Measurements from ENCODE around the gene TNRC6B.

TNRC6B gene

DNA sequence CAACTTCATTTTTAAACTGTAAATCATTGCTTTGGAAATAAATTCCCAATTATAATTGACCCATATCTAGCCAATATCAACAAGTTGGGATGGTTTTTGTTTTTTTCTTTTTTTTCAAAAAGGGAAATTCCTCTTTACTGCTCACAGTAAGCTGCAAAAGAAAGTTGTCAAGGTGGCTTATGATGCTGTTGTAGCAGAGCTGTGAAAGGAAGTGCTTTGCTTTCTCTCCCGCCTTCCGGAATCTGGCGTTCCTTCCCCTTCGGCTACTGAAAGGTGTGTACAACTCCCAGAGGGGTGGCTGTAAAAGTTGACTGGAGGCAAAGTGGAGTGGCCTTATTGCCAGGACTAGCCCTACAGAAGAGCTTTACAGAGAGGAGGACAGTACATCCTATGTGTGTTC lies 152.4 kb downstream of the TNRC6B start:
- no peak for DNase-seq

DNA sequence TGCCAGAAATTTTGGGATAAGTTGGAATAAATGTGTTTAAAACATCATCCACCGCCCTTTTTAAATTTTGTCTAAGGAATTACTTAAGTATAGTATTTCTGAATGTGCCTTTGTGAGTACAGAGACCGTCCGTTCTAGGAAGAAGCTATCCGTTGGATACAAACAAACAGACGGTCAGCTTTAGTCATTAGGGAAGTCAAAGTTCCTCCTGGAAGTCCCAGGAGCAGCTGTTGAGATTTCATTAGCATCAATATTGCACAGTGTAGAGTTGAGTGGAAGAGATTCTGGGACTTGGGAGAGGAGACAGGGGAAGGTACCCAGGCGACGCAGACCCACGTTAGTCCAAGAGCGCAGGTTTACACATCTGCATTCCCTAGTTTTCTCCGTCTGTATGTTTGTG lies 152.9 kb downstream of the TNRC6B start:
- DNase-seq = no peak

- no peak for DNase-seq
These were observed 154.0 kb downstream of the TNRC6B start for GRCh38 chr22:40331706-40332105.

DNA sequence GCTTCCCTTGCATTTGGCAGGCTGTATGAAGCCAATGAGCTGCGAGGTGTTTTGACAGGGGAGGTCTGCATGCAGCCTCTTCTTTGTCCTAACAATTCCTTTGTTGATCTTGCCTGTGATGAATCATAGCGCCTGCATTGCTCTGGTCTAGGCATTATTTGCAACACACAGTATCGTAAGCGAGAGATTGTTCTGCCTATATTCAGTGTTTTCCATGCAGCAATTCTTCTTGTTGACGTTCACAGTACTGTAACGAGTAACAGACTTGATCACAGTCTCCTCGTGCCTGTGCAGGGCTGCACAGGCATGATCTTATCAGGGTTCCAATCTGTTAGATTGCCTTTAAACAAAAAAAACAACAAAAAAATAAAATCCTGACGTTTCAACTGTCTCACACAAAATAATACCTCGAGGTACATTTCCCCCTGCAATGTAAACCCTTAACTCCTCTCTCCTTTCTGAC lies 154.6 kb downstream of the TNRC6B start:
- no peak for DNase-seq

GRCh38 chr22:40334060-40334459 lies 156.3 kb downstream of the TNRC6B start:
- DNase-seq = no peak

GRCh38 chr22:40334899-40335298 lies 157.2 kb downstream of the TNRC6B start:
- DNase-seq = no peak

GRCh38 chr22:40335358-40335757 lies 157.6 kb downstream of the TNRC6B start:
- DNase-seq = no peak

GRCh38 chr22:40340044-40340443 lies 162.3 kb downstream of the TNRC6B start:
- no peak for DNase-seq

- no peak for DNase-seq
These were observed 163.9 kb downstream of the TNRC6B start for GRCh38 chr22:40341604-40342003.

DNA sequence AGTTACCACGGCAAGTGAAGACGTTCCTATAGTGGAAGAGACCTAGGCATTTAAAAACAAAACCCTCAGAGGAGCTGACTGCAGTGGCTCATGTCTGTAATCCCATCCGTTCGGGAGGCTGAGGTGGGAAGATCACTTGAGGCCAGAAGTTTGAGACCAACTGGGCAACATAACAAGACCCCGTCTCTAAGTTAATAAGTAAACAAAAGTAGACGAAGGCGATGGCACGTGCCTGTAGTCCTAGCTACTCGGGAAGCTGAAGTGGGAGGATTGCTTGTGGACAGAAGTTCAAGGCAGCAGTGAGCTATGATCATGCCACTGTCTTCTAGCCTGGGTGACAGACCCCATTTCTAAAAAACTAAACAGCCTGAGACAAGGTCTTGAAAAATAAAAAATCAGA lies 164.8 kb downstream of the TNRC6B start:
- DNase-seq = no peak

GRCh38 chr22:40345271-40345670 lies 167.5 kb downstream of the TNRC6B start:
- DNase-seq = no peak

DNA sequence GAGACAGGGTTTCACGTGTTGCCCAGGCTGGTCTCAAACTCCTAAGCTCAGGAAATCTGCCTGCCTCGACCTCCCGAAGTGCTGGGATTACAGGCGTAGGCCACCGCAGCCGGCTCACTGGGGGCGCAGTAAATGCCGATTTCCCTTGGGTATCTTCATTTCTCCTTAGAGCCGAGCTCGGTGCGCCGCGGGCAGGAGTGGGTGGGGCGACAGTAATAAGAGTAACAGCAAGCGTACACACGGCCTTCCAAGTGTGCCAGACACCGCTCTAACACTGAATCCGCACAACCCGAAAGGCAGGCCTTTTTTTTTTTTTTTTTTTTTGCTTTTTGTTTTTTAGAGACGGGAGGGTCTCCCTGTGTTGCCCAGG lies 168.1 kb downstream of the TNRC6B start:
- peak; percentile 32 for DNase-seq

DNA sequence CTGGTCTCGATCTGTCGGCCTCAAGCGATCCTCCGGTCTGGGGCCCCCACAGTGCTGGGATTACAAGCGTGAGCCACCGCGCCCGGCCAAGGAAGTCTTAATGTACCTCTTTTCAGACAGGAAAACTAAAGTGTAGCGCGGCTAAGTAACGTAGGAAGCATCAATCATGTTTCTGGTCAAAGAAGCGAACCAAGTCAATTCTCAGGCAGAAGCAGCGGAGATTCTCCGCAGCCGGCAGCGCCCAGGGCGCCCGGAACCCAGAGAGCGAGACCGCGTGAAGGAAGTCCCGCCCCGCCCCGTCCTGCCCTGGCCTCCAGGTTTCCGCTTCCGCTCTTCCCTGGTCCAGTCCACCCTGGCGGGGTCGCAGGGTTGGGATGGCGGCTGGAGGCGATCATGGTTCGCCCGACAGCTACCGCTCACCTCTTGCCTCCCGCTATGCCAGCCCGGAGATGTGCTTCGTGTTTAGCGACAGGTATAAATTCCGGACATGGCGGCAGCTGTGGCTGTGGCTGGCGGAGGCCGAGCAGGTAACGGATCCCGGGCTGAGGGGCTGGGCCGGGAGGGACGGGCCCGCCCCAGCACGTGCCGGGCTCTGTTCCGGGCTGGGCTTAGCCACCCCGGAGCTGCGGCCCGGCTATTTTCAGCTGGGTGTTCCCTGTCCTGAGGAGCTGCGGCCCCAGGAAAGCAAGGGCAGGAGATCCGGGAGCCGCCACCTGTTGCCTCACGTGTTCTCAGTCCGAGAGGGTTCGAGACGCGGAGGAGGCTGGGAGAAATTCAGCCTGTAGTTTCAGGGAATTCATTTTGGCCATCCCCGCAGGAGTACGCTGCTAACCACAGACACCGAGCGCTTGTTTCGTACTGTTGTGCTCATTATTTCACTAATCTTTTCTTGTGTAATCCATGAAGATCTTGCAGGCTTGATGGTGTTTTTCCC lies 168.7 kb downstream of the TNRC6B start, which contains the start of gene ADSL:
Gene ADSL (plus strand): TSS at position 316 of the 934 bp plus-strand sequence. CDS start 59 bp downstream, at position 375.
- DNase-seq = peak; percentile 54

- DNase-seq = no peak
These were observed 169.6 kb downstream of the TNRC6B start for GRCh38 chr22:40347300-40347699.

DNA sequence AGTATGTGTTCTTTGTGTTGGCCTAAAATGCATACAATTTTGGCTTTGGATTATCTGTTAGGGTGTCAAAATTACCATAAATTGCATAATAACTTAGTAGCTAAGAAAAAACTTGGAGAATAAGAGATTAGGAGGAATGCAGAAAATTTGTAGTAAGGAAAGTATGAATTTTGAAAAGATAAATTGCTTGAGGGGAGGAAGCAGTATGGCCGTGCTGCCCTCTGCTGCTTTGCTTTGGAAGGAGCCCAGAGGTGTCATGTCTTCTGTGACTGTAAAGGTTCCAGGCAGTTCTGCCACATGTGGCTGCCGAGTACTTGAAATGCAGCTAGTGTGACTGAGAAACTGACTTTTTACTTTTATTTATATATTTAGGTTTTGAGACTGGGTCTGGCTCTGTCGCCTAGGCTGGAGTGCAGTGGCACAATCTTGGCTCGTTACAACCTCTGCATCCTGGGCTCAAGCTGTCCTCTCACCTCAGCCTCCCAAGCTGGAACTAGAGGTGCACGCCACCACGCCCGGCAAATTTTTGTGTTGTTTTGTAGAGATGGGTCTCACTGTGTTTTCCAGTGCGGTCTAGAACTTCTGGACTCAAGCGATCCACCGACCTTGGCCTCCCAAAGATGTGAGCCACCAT lies 170.4 kb downstream of the TNRC6B start:
- peak; percentile 17 for DNase-seq

- no peak for DNase-seq
These were observed 175.0 kb downstream of the TNRC6B start for GRCh38 chr22:40352763-40353162.

DNA sequence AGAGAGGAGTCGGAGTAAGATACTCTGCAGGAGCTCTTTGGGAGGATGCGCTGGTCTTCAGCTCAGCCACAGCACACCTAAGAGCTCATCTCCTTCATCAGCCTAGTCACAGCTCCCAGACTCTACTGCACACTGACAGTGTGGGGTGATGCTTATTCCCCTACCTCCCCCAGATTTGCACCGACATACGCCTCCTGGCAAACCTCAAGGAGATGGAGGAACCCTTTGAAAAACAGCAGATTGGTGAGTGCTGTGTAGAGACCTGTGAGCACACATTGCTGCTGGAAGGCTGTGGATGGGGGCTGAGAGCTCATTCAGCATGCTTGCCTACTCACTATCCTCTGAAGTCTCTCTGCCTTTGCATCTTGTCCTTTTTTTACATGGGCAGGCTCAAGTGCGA lies 183.4 kb downstream of the TNRC6B start:
- DNase-seq = no peak

- no peak for DNase-seq
These were observed 185.3 kb downstream of the TNRC6B start for GRCh38 chr22:40363059-40363458.

DNA sequence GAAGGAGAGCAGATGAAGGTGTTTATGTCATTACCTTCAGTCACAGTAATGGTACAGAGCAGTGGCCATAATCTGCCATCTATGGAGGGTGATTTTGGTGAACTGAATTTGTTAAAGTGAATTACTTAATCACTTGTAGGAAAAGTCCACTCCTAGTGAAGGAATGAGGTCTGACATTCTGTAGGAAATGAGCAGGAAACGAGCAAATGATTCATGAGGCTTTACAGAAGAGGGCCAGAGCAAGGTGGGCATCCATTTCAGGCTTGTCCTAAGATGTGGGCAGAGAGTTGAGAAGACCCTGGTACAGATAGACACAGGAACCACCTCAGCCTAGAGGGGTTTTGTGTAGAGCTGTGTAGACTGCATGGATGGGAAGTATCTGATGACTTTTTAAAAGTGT lies 186.7 kb downstream of the TNRC6B start:
- no peak for DNase-seq

GRCh38 chr22:40366068-40366467 lies 188.3 kb downstream of the TNRC6B start:
- no peak for DNase-seq

DNA sequence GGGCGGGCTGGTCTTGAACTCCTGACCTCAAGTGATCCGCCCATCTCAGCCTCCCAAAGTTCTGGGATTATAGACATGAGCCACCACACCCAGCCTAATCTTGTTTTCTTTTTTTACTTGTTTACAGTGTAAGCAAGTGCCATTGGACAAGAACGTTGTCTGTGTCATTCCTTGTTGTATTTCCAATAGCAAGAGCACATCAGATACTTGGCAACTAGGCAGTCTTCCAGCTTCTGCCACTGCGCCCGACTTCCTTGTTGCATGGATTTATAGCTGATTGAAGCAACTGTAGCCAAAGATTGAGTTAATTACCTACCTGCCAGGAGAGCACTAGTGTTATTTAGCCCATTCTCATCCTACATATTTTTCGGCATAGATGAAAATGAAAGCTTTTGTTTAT lies 189.6 kb downstream of the TNRC6B start:
- no peak for DNase-seq

DNA sequence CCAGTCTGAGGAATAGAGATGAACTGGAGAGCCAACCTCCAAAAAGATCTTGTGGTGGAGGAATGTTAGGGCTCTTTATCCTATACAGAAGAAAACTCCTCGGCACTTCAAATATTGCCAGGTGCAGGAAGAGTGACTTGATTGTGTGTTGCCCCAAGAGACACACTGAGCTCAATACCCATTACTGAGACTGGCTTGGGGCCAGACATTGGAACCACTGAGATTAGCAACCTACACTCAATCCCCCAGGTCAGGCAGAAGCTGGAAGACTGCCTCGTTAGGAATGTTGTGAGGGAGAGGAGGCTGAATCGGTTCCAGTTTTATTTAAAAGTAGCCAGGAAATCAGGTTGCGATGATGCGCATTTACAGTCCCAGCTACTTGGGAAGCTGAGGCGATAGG lies 190.3 kb downstream of the TNRC6B start:
- DNase-seq = no peak

- no peak for DNase-seq
These were observed 191.1 kb downstream of the TNRC6B start for GRCh38 chr22:40368836-40369235.

DNA sequence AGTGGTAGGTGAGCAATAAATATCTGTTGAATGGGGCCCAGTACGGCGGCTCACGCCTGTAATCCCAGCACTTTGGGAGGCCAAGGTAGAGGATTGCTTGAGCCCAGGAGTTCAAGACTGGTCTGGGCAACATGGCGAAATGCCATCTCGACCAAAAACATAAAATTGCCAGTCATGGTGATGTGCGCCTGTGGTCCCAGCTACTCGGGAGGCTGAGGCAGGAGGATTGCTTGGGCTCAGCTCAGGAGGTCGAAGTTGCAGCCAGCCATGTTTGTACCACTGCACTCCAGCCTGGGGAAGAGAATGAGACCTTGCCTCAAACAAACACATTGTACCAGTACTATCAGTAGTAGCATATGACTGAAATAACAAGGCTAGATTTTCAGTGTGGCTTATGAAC lies 196.8 kb downstream of the TNRC6B start:
- DNase-seq = no peak
